Stimulated activated effector memory CD8-positive, alpha-beta T cell treated with anti-CD3 and anti-CD28 coated beads, Interleukin-12 subunit alpha, Interleukin-12 subunit beta, amount 100 ng/mL, for 72 hours (primary cell): ENCODE measurements around the gene IKBKG.
"Not testable (repeated sequence)": the region's sequence is repeated elsewhere in the genome, so short reads cannot be mapped to it uniquely, and the experiment has no call there.

ENCODE experiments used
- ATAC-seq: fragments of 150-1000 bp; cut with Tn5 transposase; 2 replicates; pipeline ENCODE4 v1.10.0; 2021
- DNase-seq, 2 donors: peaks; one replicate each; pipeline ENCODE4 v3.0.0; 2021 to 2022; ENCODE audit warnings: low spot score in 2 of 2
- H3K27ac Mint-ChIP-seq: one replicate; pipeline ENCODE4 v1.8.0; 2022; ENCODE audit warnings: mild to moderate bottlenecking, mixed read lengths
- H3K36me3 Mint-ChIP-seq: one replicate; pipeline ENCODE4 v1.8.0; 2022; ENCODE audit warnings: mild to moderate bottlenecking, mixed read lengths
- H3K4me1 Mint-ChIP-seq: one replicate; pipeline ENCODE4 v1.8.0; 2022; ENCODE audit warnings: mixed read lengths
- H3K4me3 Mint-ChIP-seq: one replicate; pipeline ENCODE4 v1.8.0; 2022; ENCODE audit warnings: mild to moderate bottlenecking, mixed read lengths
- H3K9me3 Mint-ChIP-seq: one replicate; pipeline ENCODE4 v1.8.0; 2022; ENCODE audit warnings: mixed read lengths

IKBKG gene

GRCh38 chrX:154573061-154573460 is 25.6 kb downstream of the IKBKG start:
- H3K4me1 Mint-ChIP-seq, DNase-seq: not testable (repeated sequence)

GRCh38 chrX:154575076-154575475 is 27.7 kb downstream of the IKBKG start:
- not testable (repeated sequence) for H3K4me1 Mint-ChIP-seq

More at GRCh38 chrX:154573061-154573460, 25.6 kb downstream of the IKBKG start:
- not testable (repeated sequence) for H3K27ac Mint-ChIP-seq, H3K36me3 Mint-ChIP-seq, H3K9me3 Mint-ChIP-seq, H3K4me3 Mint-ChIP-seq, ATAC-seq

GRCh38 chrX:154582994-154583393 is 35.6 kb downstream of the IKBKG start:
- not testable (repeated sequence) for H3K27ac Mint-ChIP-seq, DNase-seq, H3K36me3 Mint-ChIP-seq, H3K9me3 Mint-ChIP-seq, H3K4me1 Mint-ChIP-seq, H3K4me3 Mint-ChIP-seq
- ATAC-seq = peak; percentile 57

More at GRCh38 chrX:154575076-154575475, 27.7 kb downstream of the IKBKG start:
- ATAC-seq = peak; percentile 62
- H3K9me3 Mint-ChIP-seq, H3K4me3 Mint-ChIP-seq, DNase-seq, H3K36me3 Mint-ChIP-seq, H3K27ac Mint-ChIP-seq: not testable (repeated sequence)

- not testable (repeated sequence) for H3K4me1 Mint-ChIP-seq, H3K4me3 Mint-ChIP-seq, H3K9me3 Mint-ChIP-seq, ATAC-seq, H3K36me3 Mint-ChIP-seq, DNase-seq, H3K27ac Mint-ChIP-seq
Observed at GRCh38 chrX:154584585-154585183, 37.3 kb downstream of the IKBKG start, which contains the start of gene CTAG1A. CTAG1A (plus strand) TSS chrX:154585133; CDS start chrX:154585207, 74 bp downstream.

GRCh38 chrX:154590415-154590814 is 43.0 kb downstream of the IKBKG start:
- not testable (repeated sequence) for H3K4me3 Mint-ChIP-seq, H3K27ac Mint-ChIP-seq, H3K36me3 Mint-ChIP-seq, H3K9me3 Mint-ChIP-seq, ATAC-seq, DNase-seq, H3K4me1 Mint-ChIP-seq

- H3K9me3 Mint-ChIP-seq = no peaks in the 10 kb centered on the region
- ATAC-seq (no peak), DNase-seq (no peak)
- H3K4me3 Mint-ChIP-seq = no peak overlapping the region
- H3K36me3 Mint-ChIP-seq = no peaks in the 10 kb centered on the region
- peaks cover 15% of the 10 kb centered on the region for H3K4me1 Mint-ChIP-seq
- H3K27ac Mint-ChIP-seq = no peak overlapping the region
Observed at GRCh38 chrX:154592505-154592904, 45.1 kb downstream of the IKBKG start.

GRCh38 chrX:154593201-154593600 is 45.8 kb downstream of the IKBKG start:
- Mint-ChIP-seq H3K9me3 (no peaks in the 10 kb centered on the region), H3K4me3 (no peak overlapping the region), H3K36me3 (no peaks in the 10 kb centered on the region), H3K27ac (no peak overlapping the region), H3K4me1 (peaks cover 15% of the 10 kb centered on the region)
- no peak for DNase-seq
- ATAC-seq = no peak

GRCh38 chrX:154594491-154594890 is 47.1 kb downstream of the IKBKG start:
- Mint-ChIP-seq H3K9me3 (no peaks in the 10 kb centered on the region), H3K27ac (no peak overlapping the region), H3K4me3 (no peak overlapping the region), H3K36me3 (no peaks in the 10 kb centered on the region), H3K4me1 (peaks cover 15% of the 10 kb centered on the region)
- ATAC-seq = no peak
- no peak for DNase-seq

- H3K27ac Mint-ChIP-seq = no peak overlapping the region
Observed at GRCh38 chrX:154595559-154596249, 48.3 kb downstream of the IKBKG start.

GRCh38 chrX:154596290-154596929 is 49.0 kb downstream of the IKBKG start:
- H3K4me3 Mint-ChIP-seq = no peak overlapping the region
- ATAC-seq (peak; percentile 81), DNase-seq (no peak)
- no peaks in the 10 kb centered on the region for H3K9me3 Mint-ChIP-seq
- H3K27ac Mint-ChIP-seq = no peak overlapping the region
- peaks cover 25% of the 10 kb centered on the region for H3K4me1 Mint-ChIP-seq
- no peaks in the 10 kb centered on the region for H3K36me3 Mint-ChIP-seq

More at GRCh38 chrX:154595559-154596249, 48.3 kb downstream of the IKBKG start:
- no peak overlapping the region for H3K4me3 Mint-ChIP-seq
- H3K36me3 Mint-ChIP-seq = no peaks in the 10 kb centered on the region
- H3K4me1 Mint-ChIP-seq = peaks cover 25% of the 10 kb centered on the region
- no peaks in the 10 kb centered on the region for H3K9me3 Mint-ChIP-seq
- no peak for DNase-seq
- no peak for ATAC-seq

- Mint-ChIP-seq H3K9me3 (no peaks in the 10 kb centered on the region), H3K4me3 (no peak overlapping the region), H3K4me1 (peaks cover 25% of the 10 kb centered on the region), H3K27ac (no peak overlapping the region), H3K36me3 (no peaks in the 10 kb centered on the region)
- DNase-seq (no peak), ATAC-seq (no peak)
Observed at GRCh38 chrX:154597221-154597620, 49.8 kb downstream of the IKBKG start.

- Mint-ChIP-seq H3K27ac (no peak overlapping the region), H3K4me3 (no peak overlapping the region), H3K9me3 (no peaks in the 10 kb centered on the region), H3K36me3 (no peaks in the 10 kb centered on the region), H3K4me1 (peaks cover 25% of the 10 kb centered on the region)
- ATAC-seq (no peak), DNase-seq (no peak)
Observed at GRCh38 chrX:154598656-154599055, 51.2 kb downstream of the IKBKG start.

- ATAC-seq = no peak
- Mint-ChIP-seq H3K4me1 (peaks cover 25% of the 10 kb centered on the region), H3K36me3 (no peaks in the 10 kb centered on the region), H3K9me3 (no peaks in the 10 kb centered on the region), H3K27ac (no peak overlapping the region), H3K4me3 (no peak overlapping the region)
- DNase-seq = no peak
Observed at GRCh38 chrX:154599531-154599930, 52.1 kb downstream of the IKBKG start.

GRCh38 chrX:154600759-154601374 is 53.4 kb downstream of the IKBKG start:
- H3K4me1 Mint-ChIP-seq = peaks cover 18% of the 10 kb centered on the region
- no peaks in the 10 kb centered on the region for H3K36me3 Mint-ChIP-seq
- H3K9me3 Mint-ChIP-seq = no peaks in the 10 kb centered on the region
- no peak for DNase-seq
- no peak for ATAC-seq
- no peak overlapping the region for H3K27ac Mint-ChIP-seq
- no peak overlapping the region for H3K4me3 Mint-ChIP-seq

- H3K36me3 Mint-ChIP-seq = no peaks in the 10 kb centered on the region
- ATAC-seq = no peak
- DNase-seq = no peak
- no peak overlapping the region for H3K4me3 Mint-ChIP-seq
- H3K9me3 Mint-ChIP-seq = no peaks in the 10 kb centered on the region
- no peak overlapping the region for H3K27ac Mint-ChIP-seq
- H3K4me1 Mint-ChIP-seq = peaks cover 20% of the 10 kb centered on the region
Observed at GRCh38 chrX:154602226-154602625, 54.8 kb downstream of the IKBKG start.
